Transverse colon (tissue), 4 donors: ENCODE data around the gene ANO5.

Experiments
- CTCF ChIP-seq, 5 experiments: fragments of 200-600 bp in 3 of 5; fragments of 450-650 bp in 2 of 5; sonication (generic) in 3 of 5; IDR thresholded peaks; 1 replicate in 2 of 5; 2 replicates in 3 of 5; pipeline ENCODE4 v1.5.1; 2016 to 2017; ENCODE audit warnings: antibody characterized with exemption in 5 of 5, inconsistent platforms in 3 of 5, mild to moderate bottlenecking in 2 of 5, moderate library complexity in 1 of 5
- EP300 ChIP-seq: sonication (generic); formaldehyde crosslinking; IDR thresholded peaks from one replicate; pipeline ENCODE4 v1.6.1; 2017; ENCODE audit warnings: antibody characterized with exemption, low read depth
- POLR2A ChIP-seq: fragments of 450-650 bp; IDR thresholded peaks from one replicate; pipeline ENCODE4 v1.6.1; 2016; ENCODE audit warnings: antibody characterized with exemption, mild to moderate bottlenecking, moderate library complexity
- POLR2AphosphoS5 ChIP-seq, 3 donors: sonication (generic); formaldehyde crosslinking; IDR thresholded peaks; one replicate each; pipeline ENCODE4 v1.6.1; 2016; ENCODE audit warnings: antibody characterized with exemption in 3 of 3

- TF ChIP-seq POLR2AphosphoS5 (IDR thresholded peaks at IDR 0.05) (no peak), CTCF (IDR thresholded peaks at IDR 0.05) (no peak), POLR2A (no peak), EP300 (no peak)
Measured at GRCh38 chr11:22165759-22166513, 26.9 kb upstream of the ANO5 start.
